ENCODE results near the gene GCSAM.
"Not testable (repeated sequence)": the region's sequence is repeated elsewhere in the genome, so short reads cannot be mapped to it uniquely, and the experiment has no call there.

The GCSAM gene

DNA sequence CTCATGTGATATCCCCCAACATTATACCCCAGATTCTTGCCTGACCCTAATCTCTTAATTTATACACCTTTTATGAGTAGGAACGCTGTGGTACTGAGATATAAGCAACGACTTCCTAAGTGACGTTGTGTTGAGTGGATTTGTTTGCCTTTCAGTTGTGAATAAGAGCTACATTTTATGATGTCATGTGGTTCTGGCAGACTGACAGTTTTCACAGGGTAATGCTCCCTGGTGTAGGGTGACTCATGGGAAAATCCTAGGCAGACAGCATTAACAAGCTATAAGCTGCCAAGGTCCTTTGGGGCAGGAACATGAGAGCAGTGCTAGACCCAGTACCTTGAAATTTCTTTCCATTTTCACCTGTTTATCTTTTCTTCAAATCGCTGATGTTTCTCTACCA, 35.7 kb downstream of the GCSAM start:
- peak; percentile 17 for DNase-seq

DNA sequence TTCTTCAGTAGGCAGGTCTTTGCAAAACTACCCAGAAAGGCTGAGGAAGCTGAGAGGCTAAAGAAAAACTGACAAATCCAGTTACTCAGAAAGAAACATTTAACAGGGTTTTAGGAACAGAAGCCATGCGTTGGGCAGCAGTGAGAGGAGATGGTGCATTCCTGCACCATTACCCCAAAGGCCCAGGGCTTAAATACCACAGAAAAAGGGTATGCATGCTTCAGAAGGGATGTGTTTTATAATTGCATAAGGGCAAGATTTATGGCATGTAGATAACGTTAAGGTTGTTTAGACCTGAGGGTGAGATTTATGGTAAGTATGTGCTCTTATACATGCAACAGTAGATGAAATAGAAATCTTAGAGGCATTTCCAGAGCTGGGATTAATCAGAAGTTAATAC, 36.9 kb downstream of the GCSAM start:
- DNase-seq, result no peak

DNA sequence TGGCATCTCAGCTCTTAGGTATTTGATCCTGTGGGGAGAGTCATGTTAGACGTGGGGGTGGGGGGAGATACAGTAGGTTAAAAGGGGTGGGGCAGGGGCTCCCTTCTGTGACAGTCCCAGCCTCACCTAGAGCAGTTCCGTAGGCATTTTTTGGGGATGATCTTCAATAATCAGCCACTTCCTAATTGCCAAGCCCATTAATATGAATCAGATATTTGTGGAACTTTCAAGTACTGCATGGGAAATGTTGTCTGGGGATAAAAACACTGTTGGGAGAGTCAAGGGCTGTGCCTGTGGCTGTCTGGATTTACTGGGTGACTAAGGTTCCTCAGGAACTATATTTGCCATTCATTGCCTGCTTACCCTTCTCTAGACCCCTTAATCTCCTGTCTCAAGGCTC, 37.3 kb downstream of the GCSAM start:
- no peak for DNase-seq

DNA sequence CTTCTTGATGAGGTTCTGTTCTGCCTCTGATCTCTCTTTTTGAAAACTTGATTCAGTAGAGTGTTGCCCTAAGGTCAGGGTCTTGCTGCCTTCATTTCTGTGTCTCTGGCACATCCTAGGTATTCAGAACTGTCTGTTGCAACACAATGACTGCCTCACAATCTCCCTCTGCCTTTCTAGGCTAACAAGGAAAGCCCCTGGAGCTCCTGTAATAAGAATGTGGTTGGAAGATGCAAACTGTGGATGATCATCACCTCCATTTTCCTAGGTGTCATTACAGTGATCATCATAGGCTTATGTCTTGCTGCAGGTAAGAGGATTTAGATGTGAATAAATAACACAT, 39.9 kb downstream of the GCSAM start:
- DNase-seq, result no peak

DNA sequence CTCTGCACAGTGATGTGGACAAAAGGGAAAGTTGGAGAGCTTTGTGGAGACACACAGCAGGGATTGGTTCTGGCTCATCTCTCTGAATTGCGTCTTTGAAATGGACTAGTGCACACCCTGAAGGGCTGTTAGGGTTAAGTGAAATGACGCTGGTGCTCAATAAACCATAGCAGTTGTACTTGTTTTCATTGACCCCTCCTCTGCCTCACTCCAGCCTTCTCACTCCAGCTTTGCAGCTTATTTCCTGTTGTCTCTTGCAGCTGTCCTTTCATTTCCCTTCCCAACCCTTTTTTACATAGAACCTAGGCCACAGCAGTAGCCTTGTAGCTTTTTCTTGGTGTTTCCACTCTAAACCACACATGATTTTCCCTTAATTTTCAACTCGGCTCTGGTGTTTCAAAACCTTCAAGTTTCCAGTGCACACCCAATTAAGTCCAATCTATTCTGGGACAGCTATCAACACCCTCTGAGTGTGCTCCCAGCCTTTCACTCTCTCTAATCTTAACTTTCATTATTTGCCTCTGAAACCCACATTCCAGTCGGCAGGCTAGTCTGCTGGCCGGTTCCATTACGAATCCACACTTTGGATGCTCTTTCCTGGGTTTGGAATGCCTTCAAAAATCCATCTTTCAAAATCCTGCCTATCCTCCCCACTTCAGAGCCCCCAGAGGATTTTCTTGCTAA, 40.4 kb downstream of the GCSAM start:
- DNase-seq, result peak; percentile 54

DNA sequence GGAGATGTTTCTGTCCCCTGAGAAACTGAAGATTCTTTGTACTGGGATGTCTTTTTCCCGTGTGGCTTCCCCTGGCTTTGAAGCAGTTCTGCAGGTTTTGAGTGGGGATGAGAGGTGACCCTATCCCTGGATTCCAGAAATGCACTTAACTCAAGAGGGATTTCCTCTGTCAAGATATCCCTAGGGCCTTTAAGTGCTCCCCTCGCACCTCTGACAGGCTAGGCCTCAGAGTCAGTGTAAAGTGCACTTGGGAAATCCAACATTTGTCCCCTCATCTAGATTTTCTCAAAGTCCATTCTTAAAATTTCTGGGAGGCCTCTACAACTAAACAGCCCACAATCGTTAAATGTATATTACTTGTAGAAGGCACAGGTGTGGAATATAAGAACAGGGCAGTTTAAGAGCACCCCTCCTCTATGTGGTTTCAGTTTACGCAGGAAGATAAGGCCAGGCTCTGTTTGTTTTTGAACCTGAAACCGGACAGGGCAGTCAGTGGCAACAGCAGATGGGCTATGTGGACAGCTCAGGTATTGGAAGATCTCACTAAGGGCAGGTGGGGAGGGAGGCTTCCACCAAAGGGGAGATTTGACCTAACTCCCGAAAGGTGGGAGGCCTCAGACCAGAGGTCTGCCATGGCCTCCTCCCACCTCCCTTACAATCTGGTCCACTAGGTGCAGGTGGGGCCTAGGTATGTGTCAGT, 42.0 kb downstream of the GCSAM start:
- peak; percentile 88 for DNase-seq

DNA sequence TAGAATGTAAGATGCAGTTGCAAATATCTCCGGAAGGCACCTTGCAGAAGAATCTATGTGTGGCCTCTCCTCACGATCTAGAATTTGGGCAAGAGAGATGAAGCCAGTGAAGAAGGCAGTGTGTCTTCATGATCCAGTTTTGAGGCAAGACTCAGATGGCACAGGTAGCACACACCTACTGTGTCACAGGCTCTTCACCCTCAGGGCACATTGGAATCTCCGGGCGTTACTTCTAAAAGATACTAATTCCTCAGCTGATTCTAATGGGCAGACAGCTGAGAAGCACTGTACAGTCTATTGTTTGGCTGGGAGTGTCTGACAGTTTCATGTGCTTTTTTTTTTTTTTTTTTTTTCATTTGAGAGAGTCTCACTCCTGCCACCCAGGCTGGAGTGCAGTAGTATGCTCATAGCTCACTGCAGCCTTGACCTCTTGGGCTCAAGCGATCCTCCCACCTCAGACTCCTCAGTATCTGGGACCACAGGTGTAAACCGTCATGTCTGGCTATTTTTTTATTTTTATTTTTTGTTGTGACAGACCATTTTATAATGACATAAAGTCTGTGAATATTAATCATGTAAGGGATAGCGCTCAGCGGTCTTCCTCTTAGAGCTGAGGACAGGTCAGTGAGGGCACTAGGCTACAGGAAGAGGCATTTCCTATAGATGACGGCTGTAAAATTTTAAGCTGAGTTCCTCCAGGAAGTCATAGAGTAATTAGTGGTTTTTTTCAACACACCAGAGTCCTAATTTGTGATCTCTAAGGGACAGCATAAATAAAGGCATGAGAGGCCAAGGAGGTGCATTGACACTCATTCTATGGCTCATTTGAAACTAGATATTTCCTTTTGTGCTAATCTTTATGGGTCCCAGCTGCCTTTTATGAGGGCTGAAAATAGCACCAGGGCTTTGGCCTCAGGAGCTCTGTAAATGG, 42.8 kb downstream of the GCSAM start:
- peak; percentile 83 for DNase-seq

DNA sequence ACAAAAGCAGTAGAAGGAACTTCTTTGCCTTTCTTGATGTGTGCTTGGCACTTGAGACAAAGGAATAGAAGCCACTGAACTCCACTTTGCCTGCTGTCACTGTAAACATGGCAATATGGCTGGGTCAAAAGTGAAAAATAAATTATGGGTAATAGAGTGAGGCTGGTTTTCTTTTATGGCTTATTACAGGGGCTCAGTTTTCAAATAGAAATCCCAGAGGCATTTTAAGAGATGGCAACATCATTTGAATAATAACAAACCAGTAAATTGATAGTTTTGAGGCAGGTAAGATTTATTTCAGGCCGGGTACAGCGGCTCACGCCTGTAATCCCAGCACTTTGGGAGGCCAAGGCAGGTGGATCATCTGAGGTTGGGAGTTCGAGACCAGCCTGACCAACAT, 44.1 kb downstream of the GCSAM start:
- no peak for DNase-seq

DNA sequence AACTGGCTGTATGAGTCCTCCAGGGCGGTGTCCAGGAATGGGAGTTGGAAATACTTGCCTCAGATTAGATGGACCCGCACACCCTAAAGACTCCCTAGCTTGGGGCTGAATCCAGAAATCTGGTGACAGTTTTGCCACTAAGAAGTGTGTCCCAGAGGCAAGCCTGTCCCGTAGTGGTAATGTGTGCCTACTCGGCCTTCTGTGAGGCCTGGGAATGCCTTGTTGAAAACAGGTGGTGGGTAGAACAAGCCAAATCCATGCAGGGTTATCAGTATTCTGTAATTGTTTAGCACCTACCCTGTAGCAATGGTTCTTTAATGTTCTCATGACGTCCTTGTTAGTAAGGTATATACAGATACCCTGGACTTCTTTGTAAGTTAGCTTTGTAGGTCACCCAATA, 45.3 kb downstream of the GCSAM start:
- DNase-seq, result no peak

DNA sequence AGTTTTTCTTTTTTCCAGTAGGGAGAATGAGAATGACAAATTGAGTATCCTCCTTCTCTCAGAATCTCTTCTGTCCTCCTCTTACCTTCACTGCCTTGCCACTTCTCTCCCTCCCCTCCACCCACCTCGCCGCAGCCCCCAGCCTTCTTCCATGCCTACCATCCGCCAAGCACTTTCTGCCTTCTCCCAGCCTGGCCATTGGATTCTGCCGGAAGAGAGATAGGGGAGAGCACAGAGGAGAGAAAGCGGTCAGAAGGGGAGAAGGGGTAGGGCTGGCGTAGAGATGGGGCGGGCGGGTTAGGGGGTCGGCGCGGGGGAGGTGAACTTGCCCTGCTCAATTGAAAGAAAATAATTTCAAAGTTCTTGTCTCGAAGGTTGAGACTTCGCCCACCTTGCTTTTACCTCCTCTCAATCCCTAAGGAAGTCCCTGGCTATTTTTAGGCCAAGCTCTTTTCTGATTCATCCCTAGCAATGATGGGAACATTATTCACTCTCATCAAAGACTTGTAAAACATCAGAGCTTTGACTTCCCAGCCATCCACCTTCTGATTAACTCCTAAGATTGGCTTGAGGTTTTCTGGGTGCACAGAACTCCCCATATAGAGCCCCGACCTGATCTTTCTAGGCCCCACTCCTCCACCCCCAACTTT, 46.0 kb downstream of the GCSAM start:
- DNase-seq, result peak; percentile 46

DNA sequence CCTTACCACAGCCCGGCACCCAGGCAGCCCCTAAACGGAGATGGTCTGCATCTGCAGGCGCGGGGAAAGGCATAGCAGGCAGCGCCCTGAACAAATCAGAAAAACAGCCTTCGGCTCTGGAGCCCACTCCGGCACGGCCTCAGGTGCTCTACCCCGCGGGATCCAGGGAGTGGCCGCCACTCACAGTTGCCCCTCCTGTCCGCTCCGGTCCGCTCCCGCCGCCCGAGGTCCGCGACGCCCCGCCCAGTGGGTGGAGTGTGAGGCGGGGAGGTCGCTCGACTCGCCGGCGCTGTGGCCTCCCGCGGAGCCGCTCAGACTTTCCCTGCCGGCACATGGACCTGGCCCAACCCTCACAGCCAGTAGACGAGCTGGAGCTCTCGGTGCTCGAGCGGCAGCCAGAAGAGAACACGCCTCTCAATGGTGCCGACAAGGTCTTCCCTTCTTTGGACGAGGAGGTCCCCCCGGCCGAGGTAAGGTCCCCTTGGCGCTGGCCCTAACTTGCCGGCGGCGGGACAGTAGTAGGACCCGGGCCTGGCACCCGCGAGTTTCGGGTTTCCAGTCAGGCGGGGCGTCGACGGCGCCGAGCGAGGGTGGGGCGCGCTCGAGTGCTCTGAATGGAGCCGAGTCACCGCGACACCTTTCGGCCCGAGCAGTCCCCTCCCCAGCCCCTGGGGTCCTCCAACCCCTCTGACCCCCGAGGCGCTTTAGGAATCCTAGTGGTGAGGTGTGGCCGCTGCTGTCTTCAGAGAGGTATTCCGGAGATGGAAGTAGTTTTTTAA, 46.8 kb downstream of the GCSAM start, which contains the start of gene C3orf52:
C3orf52 (plus strand) TSS at position 314 of the 779 bp plus-strand sequence; CDS start at position 333, 19 bp downstream.
- DNase-seq, result peak; percentile 98

DNA sequence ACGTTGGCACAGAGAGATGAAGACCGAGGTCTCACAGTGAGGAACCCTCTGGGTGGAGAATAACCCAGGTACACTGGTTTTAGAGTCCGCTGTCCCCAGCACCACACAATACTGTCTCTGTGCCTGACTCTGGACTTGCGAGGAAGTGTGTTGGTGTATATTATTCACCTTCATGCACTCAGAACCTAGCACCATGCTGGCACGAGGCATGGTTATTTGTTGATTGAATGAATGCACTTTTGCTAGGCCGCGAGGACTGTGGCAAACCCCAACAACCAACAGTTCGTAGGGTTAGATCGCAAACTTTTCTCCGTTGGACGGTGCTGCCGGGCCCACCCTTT, 47.3 kb downstream of the GCSAM start:
- no peak for DNase-seq

DNA sequence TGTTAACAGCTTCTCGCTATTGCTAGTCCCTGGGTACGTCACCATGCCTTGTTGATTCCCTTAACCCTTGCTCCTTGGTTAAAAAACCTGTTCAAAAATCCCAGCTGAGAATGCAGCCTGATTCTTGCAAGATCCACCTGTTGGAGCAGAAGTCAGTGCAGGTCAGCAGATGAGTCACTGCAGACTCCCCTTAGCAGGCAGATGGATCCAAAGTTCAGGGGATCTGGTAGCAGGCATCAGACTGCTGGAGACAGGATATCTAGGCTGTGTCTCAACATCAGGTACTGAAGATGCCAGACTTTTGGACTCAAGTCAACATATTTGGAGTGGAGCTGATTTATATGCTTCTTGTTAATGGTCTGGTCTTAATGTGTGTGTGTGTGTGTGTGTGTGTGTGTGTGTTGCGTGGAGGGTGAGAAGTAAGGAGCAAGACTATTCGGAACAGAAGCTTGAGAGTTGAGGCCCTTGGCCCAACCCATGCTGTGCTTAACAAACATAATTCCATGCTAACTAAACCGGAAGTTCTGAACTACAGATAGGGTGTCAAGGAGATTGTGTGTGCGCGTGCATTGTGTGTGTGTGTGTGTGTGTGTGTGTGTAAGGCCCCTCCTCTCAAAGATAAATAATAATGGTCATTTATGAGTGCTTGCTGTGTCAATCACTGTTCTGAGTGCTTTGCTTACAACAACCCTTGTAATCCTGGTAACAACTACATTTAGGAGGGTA, 47.9 kb downstream of the GCSAM start:
- peak; percentile 76 for DNase-seq

DNA sequence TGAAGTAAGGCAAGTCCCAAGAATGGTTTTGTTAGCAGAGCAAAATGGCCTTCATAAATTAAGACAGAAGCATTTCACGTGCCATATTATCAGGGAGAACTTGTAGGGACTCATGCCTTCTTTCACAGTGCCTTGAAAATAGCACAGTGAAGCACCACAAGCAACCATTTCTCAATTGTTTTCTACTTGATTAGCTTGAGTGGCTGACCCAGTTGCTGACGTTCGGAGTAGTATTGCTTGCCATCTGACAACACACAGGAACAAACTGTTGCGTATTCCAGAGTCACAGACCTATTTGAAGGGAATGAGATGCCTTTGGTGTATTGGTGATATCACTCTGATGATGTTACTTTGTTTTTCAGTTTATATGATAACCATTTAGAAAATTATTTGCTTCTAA, 49.8 kb downstream of the GCSAM start:
- DNase-seq, result no peak

DNA sequence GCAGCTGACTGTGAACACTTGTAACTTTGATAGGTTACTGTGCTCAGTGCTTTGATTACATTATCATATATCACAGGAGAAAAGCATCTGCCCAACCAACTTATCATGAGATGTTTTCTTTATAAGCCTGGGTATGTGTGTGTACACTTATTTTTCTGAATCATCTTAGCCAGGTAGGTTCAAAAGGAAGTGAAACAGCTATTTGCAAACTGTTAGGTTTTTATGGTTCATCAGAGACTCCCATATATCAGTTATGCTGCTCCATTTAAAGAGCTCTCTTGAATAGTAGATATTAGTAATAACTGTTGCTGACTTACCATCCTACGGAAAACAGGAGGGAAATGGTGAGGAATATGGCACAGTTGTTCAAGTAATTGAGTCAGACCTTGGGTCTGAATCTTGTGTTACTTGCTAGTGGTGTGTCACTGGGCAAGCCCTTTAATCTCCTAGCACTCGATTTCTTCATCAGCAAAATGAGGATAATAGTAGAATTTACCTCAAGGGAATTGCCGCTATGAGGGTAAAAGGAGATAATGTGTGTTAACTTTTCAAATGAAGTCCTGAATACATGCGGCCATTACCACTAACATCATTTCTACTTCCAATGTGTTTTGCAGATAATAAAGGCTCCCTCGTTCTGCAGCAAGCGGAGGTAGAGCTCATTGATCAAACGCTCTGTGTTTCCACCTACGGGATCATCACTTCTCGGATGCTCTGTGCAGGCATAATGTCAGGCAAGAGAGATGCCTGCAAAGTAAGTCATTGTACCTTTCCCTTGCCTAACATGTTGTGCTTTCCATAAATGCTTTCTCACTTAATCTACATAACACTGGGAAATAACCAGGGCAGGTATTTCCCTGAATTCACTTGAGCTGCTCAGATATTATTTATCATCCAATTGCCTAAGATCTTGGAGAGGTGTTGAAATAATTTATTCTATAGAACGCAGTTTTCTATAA, 54.6 kb downstream of the GCSAM start:
- no peak for DNase-seq

DNA sequence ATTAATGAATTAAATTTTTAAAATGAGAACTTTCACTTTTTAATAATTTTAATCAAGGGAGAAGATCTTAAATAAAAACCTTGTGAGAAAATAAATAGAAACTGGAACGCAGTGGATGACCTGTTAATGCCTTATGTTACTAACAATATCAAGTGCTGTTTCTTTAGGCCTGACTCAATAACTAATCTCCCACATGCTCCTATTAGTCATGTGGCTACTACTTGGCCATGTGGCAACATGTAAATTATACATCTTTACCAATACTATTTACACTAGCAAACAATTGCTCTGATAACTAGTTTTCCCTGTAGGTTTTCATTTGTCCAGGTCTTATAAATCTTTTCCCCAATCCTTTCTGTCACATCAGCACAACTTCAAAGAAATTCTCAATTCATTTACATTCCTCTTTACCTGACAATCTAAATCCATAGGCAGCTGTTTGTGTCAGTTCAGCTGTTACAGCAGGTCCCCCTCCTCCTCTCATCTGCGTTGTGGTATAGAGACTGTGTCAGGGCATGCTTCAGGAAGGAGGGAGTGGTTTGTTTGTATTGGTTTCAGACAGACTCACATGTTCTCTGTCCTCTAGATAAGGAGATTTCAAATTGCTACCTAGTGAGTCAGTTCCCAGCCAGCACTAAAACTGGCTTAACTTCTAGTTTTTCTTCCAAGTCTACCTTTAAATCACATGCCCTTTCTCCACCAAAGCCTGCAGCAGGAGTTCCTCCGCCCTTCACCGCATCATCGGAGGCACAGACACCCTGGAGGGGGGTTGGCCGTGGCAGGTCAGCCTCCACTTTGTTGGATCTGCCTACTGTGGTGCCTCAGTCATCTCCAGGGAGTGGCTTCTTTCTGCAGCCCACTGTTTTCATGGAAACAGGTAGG, 58.2 kb downstream of the GCSAM start:
- peak; percentile 91 for DNase-seq

DNA sequence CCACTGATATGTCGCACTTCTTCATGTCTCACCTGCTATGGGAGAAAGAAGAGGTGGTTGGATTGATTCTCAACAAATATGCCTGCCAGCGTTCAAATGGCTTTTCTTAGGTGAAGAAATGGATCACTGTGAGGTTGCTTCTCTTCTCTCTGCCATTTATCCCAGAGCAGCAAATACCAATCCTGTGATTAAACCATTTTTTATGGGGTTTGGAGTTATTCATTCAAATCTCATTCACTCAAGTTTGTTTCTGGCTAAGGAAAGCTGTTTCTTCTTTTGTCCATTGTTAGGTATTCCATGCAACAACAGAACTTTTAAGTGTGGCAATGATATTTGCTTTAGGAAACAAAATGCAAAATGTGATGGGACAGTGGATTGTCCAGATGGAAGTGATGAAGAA, 59.0 kb downstream of the GCSAM start:
- no peak for DNase-seq

DNA sequence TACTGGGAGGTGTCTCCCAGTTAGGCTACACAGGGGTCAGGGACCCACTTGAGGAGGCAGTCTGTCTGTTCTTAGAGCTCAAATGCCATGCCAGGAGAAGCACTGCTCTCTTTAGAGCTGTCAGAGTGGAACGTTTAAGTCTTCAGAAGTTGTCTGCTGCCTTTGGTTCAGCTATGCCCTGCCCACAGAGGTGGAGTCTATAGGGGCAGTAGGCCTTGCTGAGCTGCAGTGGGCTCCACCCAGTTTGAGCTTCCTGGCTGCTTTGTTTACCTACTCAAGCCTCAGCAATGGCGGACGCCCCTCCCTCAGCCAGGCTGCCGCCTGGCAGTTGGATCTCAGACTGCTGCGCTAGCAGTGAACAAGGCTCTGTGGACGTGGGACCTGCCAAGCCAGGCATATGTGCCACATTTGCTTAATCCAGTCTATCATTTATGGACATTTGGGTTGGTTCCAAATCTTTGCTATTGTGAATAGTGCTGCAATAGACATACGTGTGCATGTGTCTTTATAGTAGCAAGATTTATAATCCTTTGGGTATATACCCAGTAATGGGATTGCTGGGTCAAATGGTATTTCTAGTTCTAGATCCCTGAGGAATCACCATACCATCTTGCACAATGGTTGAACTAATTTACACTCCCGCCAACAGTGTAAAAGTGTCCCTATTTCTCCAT, 60.5 kb downstream of the GCSAM start:
- DNase-seq, result not testable (repeated sequence)
